Bronchial epithelial cell (primary cell): ENCODE measurements around the gene ZNF148. TPM values are rescaled to one million over a fixed set of nuclear protein-coding genes. Genes with fewer than 3 reads are reported as not detected.

Experiments used
- DNase-seq: peaks from one replicate; pipeline ENCODE4 v3.0.0-alpha.2; 2010; ENCODE audit warnings: low read depth
- FAIRE-seq: peaks from 2 replicates; lab custom pipeline; 2011; peaks lifted over from hg19 to GRCh38; lab: Jason Lieb, UNC
- H3K27me3 ChIP-seq: 2 replicates; pipeline ENCODE4 v1.5.1; 2011; ENCODE audit warnings: low read length; ENCODE audit not compliant: control insufficient read depth, insufficient read depth
- H3K36me3 ChIP-seq: 2 replicates; pipeline ENCODE4 v1.5.1; 2011; ENCODE audit warnings: low read length; ENCODE audit not compliant: control insufficient read depth, insufficient read depth
- H3K4me3 ChIP-seq: 2 replicates; pipeline ENCODE4 v1.5.1; 2011; ENCODE audit warnings: mild to moderate bottlenecking, low read depth, low read length, control low read depth
- total RNA-seq: library from RNA; depleted of rRNA; stranded (reverse); fragments of >200 nt; gene quantifications from 2 replicates; pipeline ENCODE4 v1.2.1, GENCODE V29; 2014
- TF ChIP-seq, protein P1 (sequence below): IDR thresholded peaks from 2 replicates; pipeline ENCODE4 v1.5.1; 2011; ENCODE audit warnings: mild to moderate bottlenecking, moderate library complexity, low read length, control low read depth, inconsistent platforms; ENCODE audit not compliant: insufficient read depth, severe bottlenecking

The ZNF148 gene
- total RNA-seq, 1 donor from 2014 or later, result 26.1 TPM

DNA sequence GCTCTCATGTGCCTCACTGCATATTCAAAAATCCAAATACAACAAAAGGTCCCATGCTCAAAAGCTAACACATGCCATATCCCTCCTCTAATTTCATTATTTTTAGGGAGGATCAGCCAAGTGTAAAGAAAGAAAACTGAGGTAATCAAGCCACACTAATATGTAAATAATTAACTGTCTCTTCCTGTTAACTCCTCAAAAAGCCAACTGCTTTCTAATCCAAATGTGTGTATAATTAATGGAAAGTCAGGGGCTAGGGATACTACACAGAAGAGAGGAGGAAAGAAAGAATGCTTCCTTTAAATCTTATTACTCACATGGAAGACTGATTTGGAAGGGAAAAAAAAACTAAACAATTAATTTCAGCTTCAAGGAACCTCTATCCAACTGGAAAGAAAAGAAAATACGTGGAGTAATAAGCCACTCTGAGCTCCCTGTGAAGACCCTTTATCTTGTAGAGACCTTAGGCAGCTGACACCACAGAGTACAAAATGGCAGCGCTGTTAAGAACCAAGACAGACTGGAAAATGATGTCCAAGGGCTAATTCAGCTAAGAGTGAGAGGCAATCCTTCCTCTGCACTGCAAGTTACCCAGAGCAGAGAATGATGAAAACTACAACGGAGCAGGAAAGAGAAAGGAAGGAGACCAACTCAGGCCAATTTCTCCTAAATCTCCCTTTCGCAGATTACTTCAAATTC is 56.8 kb downstream of the ZNF148 start:
- Histone ChIP-seq H3K27me3 (no peaks in the 10 kb centered on the region), H3K36me3 (peaks cover 1% of the 10 kb centered on the region), H3K4me3 (no peak overlapping the region)
- TF ChIP-seq, protein P1, sequence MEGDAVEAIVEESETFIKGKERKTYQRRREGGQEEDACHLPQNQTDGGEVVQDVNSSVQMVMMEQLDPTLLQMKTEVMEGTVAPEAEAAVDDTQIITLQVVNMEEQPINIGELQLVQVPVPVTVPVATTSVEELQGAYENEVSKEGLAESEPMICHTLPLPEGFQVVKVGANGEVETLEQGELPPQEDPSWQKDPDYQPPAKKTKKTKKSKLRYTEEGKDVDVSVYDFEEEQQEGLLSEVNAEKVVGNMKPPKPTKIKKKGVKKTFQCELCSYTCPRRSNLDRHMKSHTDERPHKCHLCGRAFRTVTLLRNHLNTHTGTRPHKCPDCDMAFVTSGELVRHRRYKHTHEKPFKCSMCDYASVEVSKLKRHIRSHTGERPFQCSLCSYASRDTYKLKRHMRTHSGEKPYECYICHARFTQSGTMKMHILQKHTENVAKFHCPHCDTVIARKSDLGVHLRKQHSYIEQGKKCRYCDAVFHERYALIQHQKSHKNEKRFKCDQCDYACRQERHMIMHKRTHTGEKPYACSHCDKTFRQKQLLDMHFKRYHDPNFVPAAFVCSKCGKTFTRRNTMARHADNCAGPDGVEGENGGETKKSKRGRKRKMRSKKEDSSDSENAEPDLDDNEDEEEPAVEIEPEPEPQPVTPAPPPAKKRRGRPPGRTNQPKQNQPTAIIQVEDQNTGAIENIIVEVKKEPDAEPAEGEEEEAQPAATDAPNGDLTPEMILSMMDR, result no peak
- FAIRE-seq (peak; percentile 36), DNase-seq (no peak)

DNA sequence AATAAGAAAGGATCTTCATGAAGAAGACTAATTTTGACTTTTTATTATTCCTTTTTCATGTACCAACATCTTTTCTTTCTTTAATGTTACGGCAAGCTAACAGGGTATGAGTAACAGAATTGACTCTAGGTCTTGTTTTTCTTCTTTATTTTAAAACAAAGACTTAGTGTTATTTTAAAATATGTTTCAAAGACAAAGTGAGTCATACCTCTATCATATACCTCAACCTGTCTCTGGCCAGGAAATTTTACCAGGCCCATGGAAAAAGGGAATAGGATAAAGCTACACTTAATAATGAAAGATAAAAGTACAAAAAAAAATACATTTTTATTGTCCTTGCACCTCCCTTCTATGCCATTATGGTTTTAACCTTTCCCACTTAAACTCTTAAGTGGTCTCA is 57.4 kb downstream of the ZNF148 start:
- FAIRE-seq, result no peak
- TF ChIP-seq, protein P1, result no peak

DNA sequence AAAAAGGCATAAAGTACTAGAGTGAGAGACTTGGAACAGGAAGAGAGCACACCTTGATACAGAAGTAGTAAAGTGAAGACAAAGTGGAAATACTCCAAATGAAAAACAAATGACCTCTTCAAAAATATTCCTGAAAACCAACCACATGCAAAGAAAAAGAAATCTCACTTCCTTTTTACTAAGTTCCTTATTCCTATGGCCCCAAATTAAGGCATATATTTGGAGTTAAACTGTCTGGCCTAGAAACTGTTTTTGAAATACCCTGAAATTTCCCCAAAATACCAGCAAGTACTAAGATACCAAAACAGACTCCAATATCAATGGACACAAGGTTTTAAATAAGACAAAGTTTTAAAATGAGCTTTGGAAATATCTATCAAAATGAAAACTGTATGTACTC is 58.2 kb downstream of the ZNF148 start:
- H3K36me3 ChIP-seq, result peaks cover 4% of the 10 kb centered on the region

More for the DNA sequence above, 57.4 kb downstream of the ZNF148 start:
- peak; percentile 78 for DNase-seq
- Histone ChIP-seq H3K36me3 (peaks cover 4% of the 10 kb centered on the region), H3K27me3 (no peaks in the 10 kb centered on the region), H3K4me3 (no peak overlapping the region)

DNA sequence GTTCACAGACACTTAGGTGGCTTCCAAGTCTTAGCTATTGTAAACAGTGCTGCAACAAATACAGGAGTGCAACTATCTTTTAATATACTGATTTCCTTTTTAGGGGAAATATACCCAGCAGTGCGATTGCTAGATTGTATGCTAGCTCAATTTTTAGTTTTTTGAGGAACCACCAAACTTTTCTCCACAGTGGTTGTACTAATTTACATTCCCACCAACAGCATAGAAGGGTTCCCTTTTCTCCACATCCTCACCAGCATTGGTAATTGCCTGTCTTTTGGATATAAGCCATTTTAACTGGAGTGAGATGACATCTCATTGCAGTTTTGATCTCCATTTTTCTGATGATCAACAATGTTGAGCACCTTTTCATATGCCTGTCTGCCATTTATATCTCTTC is 58.9 kb downstream of the ZNF148 start:
- no peak for DNase-seq

More for the DNA sequence above, 58.2 kb downstream of the ZNF148 start:
- H3K4me3 ChIP-seq, result no peak overlapping the region
- FAIRE-seq (no peak), DNase-seq (no peak)
- TF ChIP-seq, protein P1, result no peak
- no peaks in the 10 kb centered on the region for H3K27me3 ChIP-seq

DNA sequence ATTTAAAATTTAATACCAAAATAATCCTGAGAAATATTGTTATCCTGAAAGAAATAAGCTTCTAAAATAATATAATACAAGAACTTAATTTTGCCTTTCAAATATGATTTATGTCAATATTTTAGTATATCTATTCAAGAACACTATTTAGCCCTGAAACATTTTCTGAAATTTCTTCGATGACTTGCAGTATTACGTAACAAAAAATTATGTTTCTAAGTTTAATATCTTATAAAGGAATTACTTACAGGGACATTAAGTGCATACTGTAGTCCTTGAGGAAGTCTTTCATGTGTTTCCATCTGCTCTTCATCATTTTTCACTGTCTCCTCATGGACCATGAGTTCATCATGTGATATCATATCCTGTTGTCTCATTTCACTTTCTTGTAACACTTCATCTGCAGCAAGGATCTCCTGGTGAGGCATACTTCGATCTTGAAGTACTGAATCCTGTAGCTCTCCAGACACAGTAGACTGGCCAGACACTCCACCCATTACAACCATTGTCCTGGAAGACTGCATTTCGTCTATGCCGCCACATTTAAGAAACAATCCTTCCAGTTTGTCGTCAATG is 62.0 kb downstream of the ZNF148 start:
- Histone ChIP-seq H3K4me3 (no peak overlapping the region), H3K27me3 (no peaks in the 10 kb centered on the region), H3K36me3 (peaks cover 5% of the 10 kb centered on the region)
- TF ChIP-seq, protein P1, result no peak
- FAIRE-seq (no peak), DNase-seq (peak; percentile 57)

More for the DNA sequence above, 58.9 kb downstream of the ZNF148 start:
- no peak overlapping the region for H3K4me3 ChIP-seq
- FAIRE-seq, result no peak
- H3K27me3 ChIP-seq, result no peaks in the 10 kb centered on the region
- peaks cover 4% of the 10 kb centered on the region for H3K36me3 ChIP-seq
- TF ChIP-seq, protein P1, result no peak

DNA sequence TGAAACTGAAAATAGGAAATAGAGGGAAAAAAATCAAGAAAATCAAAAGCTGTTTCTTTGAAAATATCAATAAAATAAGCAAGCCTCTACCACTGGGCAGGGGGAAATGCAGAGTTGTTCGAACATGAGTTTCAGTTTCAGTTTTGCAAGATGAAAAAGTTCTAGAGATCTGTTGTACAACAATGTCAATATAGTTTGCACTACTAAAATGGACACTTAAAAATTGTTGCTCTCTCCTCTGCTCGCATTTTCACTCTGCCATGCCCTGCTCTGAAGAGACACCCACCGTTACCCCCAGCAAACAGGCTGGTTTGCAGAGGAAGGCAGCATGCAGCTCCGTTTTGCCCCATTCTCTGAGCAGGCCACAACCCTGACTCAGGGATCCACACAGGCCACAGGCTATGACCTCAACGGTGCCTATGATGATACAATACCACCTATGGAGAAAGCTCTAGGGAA is 64.5 kb downstream of the ZNF148 start:
- FAIRE-seq, result no peak
- no peak overlapping the region for H3K4me3 ChIP-seq
- TF ChIP-seq, protein P1, result no peak
- no peak for DNase-seq
- H3K27me3 ChIP-seq, result no peaks in the 10 kb centered on the region
- H3K36me3 ChIP-seq, result peaks cover 5% of the 10 kb centered on the region
